Testis (tissue), 2 donors: ENCODE data around the gene P2RX3.

Source experiments
- CTCF ChIP-seq, 3 experiments: fragments of 450-650 bp in 2 of 3; fragments of 200-600 bp in 1 of 3; sonication (generic) in 1 of 3; IDR thresholded peaks; one replicate each; pipeline ENCODE4 v1.5.1; 2016 to 2019; ENCODE audit warnings: antibody characterized with exemption in 3 of 3, mild to moderate bottlenecking in 2 of 3, moderate library complexity in 1 of 3
- POLR2A ChIP-seq: fragments of 450-650 bp; IDR thresholded peaks from one replicate; pipeline ENCODE4 v1.6.1; 2017; ENCODE audit warnings: antibody characterized with exemption, mild to moderate bottlenecking, moderate library complexity

GRCh38 chr11:57341250-57341808 is 3.2 kb downstream of the P2RX3 start:
- TF ChIP-seq CTCF (IDR thresholded peaks at IDR 0.05) = no peak
- TF ChIP-seq POLR2A = no peak
